OCI-LY7 (cell line): ENCODE measurements around the gene FAM177A1. TPM values are rescaled to one million over a fixed set of nuclear protein-coding genes. Genes with fewer than 3 reads are reported as not detected.
"Not testable (repeated sequence)": the region's sequence is repeated elsewhere in the genome, so short reads cannot be mapped to it uniquely, and the experiment has no call there.

ENCODE experiments used
- BruUV-seq: library from RNA; stranded (reverse); fragments of 400-500 nt; replicated peaks from 2 replicates; lab custom pipeline; 2021; lab: Mats Ljungman, UMichigan
- CTCF ChIA-PET: fragments of 300-600 bp; sonication (Branson Sonifier 250); formaldehyde crosslinking; loops from one replicate; lab custom pipeline; 2022; ENCODE audit warnings: antibody characterized with exemption; ENCODE audit not compliant: unreplicated experiment; lab: Charles Lee
- POLR2A ChIA-PET: fragments of 300-600 bp; sonication (Branson Sonifier 250); formaldehyde crosslinking; loops from one replicate; lab custom pipeline; 2022; ENCODE audit warnings: antibody characterized with exemption; lab: Charles Lee
- DNase-seq: peaks from one replicate; pipeline ENCODE4 v3.0.0-alpha.2; 2015; ENCODE audit warnings: low spot score
- H2AFZ ChIP-seq: fragments of 200-600 bp; sonication (generic), shearing (Covaris generic); 2 replicates; pipeline ENCODE4 v1.6.1; 2014; ENCODE audit warnings: mild to moderate bottlenecking, antibody characterized with exemption, low read length, moderate library complexity
- H3K27ac ChIP-seq: fragments of 200-600 bp; sonication (generic); 2 replicates; pipeline ENCODE4 v1.5.1; 2014; ENCODE audit warnings: mixed run types, low read depth, mild to moderate bottlenecking, moderate library complexity, low read length, inconsistent platforms; ENCODE audit not compliant: poor library complexity, severe bottlenecking
- H3K36me3 ChIP-seq: fragments of 200-600 bp; sonication (generic); 2 replicates; pipeline ENCODE4 v1.6.1; 2014; ENCODE audit warnings: mild to moderate bottlenecking, antibody characterized with exemption, low read length, moderate library complexity, mixed read lengths; ENCODE audit not compliant: insufficient read depth
- H3K4me1 ChIP-seq: fragments of 200-600 bp; sonication (generic); 2 replicates; pipeline ENCODE4 v1.5.1; 2014; ENCODE audit warnings: mild to moderate bottlenecking, low read length; ENCODE audit not compliant: insufficient read depth, poor library complexity, severe bottlenecking
- H3K4me2 ChIP-seq: fragments of 200-600 bp; sonication (generic); 2 replicates; pipeline ENCODE4 v1.6.1; 2014; ENCODE audit warnings: mild to moderate bottlenecking, low read length
- H3K4me3 ChIP-seq: fragments of 200-600 bp; sonication (generic); 2 replicates; pipeline ENCODE4 v1.5.1; 2014; ENCODE audit warnings: mild to moderate bottlenecking, low read depth, low read length; ENCODE audit not compliant: poor library complexity, severe bottlenecking
- H3K79me2 ChIP-seq: fragments of 200-600 bp; sonication (generic); 2 replicates; pipeline ENCODE4 v1.6.1; 2016; ENCODE audit warnings: low read depth, mild to moderate bottlenecking, low read length, moderate library complexity, mixed read lengths; ENCODE audit not compliant: insufficient read depth
- H3K9me2 ChIP-seq: fragments of 200-600 bp; sonication (generic); 2 replicates; pipeline ENCODE4 v1.6.1; 2016; ENCODE audit warnings: mild to moderate bottlenecking, low read length, mixed read lengths; ENCODE audit not compliant: insufficient read depth
- H3K9me3 ChIP-seq: fragments of 200-600 bp; sonication (generic); 2 replicates; pipeline ENCODE4 v1.6.1; 2014; ENCODE audit warnings: mild to moderate bottlenecking, mixed run types, low read length, mixed read lengths
- H4K20me1 ChIP-seq: fragments of 200-600 bp; sonication (generic); 2 replicates; pipeline ENCODE4 v1.6.1; 2014; ENCODE audit warnings: mild to moderate bottlenecking, antibody characterized with exemption, low read length, moderate library complexity, mixed read lengths; ENCODE audit not compliant: insufficient read depth
- EZH2phosphoT487 ChIP-seq: fragments of 200-600 bp; sonication (generic); IDR thresholded peaks from 2 replicates; pipeline ENCODE4 v1.6.1; 2018; ENCODE audit warnings: low read depth, borderline replicate concordance, mild to moderate bottlenecking, mixed run types, antibody characterized with exemption, low read length, moderate library complexity, mixed read lengths
- intact Hi-C: fragments of 100-400 bp; cut with micrococcal nuclease; formaldehyde crosslinking; loops from one replicate; pipeline ENCODE4 v1.10.0; 2022; ENCODE audit not compliant: unreplicated experiment
- total RNA-seq, 2 experiments: library from RNA; depleted of rRNA in 1 of 2; stranded (reverse); fragments of >200 nt in 1 of 2; shearing (Covaris generic) in 1 of 2; gene quantifications; 2 replicates each; pipeline ENCODE4 v1.2.3, GENCODE V29; 2014 to 2022
- TF ChIP-seq, protein P1 (sequence below): fragments of 200-600 bp; sonication (generic); conservative IDR thresholded peaks from 2 replicates; pipeline ENCODE4 v1.5.1; 2014; ENCODE audit warnings: mild to moderate bottlenecking, antibody characterized with exemption, low read length, moderate library complexity, mixed read lengths

Gene FAM177A1
- total RNA-seq, 2 experiments from 2014 or later: 17.3 to 31.8 TPM

DNA sequence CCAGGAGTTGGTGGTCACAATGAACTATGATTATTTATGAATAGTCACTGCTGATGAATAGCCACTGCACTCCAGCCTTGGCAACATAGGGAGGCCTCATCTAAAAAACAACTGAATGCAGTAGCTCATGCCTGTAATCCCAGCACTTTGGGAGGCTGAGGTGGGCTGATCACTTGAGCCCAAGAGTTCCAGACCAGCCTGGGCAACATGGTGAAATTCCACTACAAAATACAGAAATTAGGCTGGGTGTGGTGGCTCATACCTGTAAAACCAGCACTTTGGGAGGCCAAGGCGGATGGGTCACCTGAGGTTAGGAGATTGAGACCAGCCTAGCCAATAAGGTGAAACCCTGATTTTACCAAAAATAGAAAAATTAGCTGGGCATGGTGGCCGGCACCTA, 13.5 kb upstream of the FAM177A1 start:
- Histone ChIP-seq H3K4me2 (no peak overlapping the region), H3K9me2 (no peaks in the 10 kb centered on the region), H3K4me1 (no peaks in the 10 kb centered on the region), H4K20me1 (no peaks in the 10 kb centered on the region), H2AFZ (no peak overlapping the region), H3K79me2 (no peaks in the 10 kb centered on the region), H3K36me3 (peaks cover 68% of the 10 kb centered on the region), H3K27ac (no peak overlapping the region), H3K4me3 (no peak overlapping the region), H3K9me3 (peaks cover 21% of the 10 kb centered on the region)
- CTCF ChIA-PET: no interaction called here
- no TSS peak for BruUV-seq
- DNase-seq: no peak
- POLR2A ChIA-PET: interaction anchor here (0.6 to 0.8 kb wide), 5 partner anchors 11 to 664 kb away, joined by 3 to 6 read pairs (median 3); no protein-coding TSS in a partner anchor
- intact Hi-C loops: no loop called here
- no peak for TF ChIP-seq EZH2phosphoT487
- TF ChIP-seq, protein P1, sequence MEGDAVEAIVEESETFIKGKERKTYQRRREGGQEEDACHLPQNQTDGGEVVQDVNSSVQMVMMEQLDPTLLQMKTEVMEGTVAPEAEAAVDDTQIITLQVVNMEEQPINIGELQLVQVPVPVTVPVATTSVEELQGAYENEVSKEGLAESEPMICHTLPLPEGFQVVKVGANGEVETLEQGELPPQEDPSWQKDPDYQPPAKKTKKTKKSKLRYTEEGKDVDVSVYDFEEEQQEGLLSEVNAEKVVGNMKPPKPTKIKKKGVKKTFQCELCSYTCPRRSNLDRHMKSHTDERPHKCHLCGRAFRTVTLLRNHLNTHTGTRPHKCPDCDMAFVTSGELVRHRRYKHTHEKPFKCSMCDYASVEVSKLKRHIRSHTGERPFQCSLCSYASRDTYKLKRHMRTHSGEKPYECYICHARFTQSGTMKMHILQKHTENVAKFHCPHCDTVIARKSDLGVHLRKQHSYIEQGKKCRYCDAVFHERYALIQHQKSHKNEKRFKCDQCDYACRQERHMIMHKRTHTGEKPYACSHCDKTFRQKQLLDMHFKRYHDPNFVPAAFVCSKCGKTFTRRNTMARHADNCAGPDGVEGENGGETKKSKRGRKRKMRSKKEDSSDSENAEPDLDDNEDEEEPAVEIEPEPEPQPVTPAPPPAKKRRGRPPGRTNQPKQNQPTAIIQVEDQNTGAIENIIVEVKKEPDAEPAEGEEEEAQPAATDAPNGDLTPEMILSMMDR: no peak

DNA sequence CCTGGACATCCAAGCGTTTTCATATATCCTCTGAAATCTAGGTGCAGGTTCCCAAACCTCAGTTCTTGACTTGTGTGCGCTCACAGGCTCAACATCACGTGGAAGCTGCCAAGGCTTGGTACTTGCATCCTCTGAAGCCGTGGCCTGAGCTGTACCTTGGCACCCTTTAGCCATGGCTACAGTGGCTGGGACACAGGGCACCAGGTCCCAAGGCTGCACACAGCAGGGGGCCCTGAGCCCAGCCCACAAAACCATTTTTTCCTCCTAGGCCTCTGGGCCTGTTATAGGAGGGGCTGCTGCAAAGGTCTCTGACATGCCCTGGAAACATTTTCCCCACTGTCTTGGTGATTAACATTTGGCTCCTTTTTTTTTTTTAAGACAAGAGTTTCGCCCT, 11.6 kb upstream of the FAM177A1 start:
- no TSS peak for BruUV-seq
- CTCF ChIA-PET: no interaction called here
- Histone ChIP-seq H3K27ac (no peak overlapping the region), H3K79me2 (no peaks in the 10 kb centered on the region), H3K9me2 (no peaks in the 10 kb centered on the region), H3K36me3 (peaks cover 50% of the 10 kb centered on the region), H3K9me3 (peaks cover 21% of the 10 kb centered on the region), H2AFZ (no peak overlapping the region), H3K4me3 (no peak overlapping the region), H3K4me2 (no peak overlapping the region), H4K20me1 (no peaks in the 10 kb centered on the region), H3K4me1 (no peaks in the 10 kb centered on the region)
- no peak for TF ChIP-seq EZH2phosphoT487
- TF ChIP-seq, protein P1: no peak
- intact Hi-C loops: no loop called here
- POLR2A ChIA-PET: no interaction called here
- peak; percentile 16 for DNase-seq

DNA sequence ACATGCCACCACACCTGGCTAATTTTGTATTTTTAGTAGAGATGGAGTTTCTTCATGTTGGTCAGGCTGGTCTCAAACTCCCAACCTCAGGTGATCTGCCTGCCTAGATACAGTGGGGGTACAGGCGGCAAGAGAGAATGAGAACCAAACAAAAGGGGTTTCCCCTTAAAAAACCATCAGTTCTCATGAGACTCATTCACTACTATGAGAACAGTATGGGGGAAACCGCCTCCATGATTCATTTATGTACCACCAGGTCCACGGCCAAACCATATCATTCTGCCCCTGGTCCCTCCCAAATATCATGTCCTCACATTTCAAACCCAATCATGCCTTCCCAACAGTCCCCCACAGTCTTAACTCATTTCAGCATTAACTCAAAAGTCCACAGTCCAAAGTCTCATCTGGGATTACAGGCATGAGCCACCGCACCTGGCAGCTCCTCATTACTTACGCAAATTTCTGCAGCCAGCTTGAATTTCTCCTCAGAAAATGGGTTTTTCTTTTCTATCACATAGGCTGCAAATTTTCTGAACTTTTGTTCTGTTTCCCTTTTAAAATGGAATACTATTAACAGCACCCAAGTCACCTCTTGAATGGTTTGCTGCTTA, 11.0 kb upstream of the FAM177A1 start:
- H2AFZ ChIP-seq, intact Hi-C loops, H3K4me2 ChIP-seq, DNase-seq, CTCF ChIA-PET, H3K79me2 ChIP-seq, H3K9me2 ChIP-seq, POLR2A ChIA-PET, H3K4me1 ChIP-seq, BruUV-seq, H4K20me1 ChIP-seq, H3K4me3 ChIP-seq, H3K27ac ChIP-seq: not testable (repeated sequence)
- peaks cover 45% of the 10 kb centered on the region for H3K36me3 ChIP-seq
- peaks cover 21% of the 10 kb centered on the region for H3K9me3 ChIP-seq

DNA sequence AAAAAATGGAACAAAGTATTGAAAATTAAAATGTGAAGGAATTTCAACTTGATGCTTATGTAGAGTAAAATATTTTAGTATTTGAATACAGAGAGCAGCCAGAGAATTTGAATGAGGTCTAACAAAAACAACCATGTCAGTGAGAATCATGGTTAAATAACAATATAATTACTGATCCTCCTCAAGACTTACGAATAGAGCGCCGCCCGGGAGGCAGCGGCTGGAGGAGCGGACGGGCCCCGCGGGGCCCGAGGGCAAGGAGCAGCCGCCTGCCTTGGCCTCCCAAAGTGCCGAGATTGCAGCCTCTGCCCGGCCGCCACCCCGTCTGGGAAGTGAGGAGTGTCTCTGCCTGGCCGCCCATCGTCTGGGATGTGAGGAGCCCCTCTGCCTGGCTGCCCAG, 7.8 kb upstream of the FAM177A1 start:
- H3K27ac ChIP-seq, CTCF ChIA-PET, H3K79me2 ChIP-seq, H3K4me1 ChIP-seq, H3K4me3 ChIP-seq, DNase-seq, H4K20me1 ChIP-seq, H2AFZ ChIP-seq, POLR2A ChIA-PET, intact Hi-C loops, H3K9me2 ChIP-seq, H3K4me2 ChIP-seq, BruUV-seq: not testable (repeated sequence)
- H3K9me3 ChIP-seq: peaks cover 17% of the 10 kb centered on the region
- peaks cover 13% of the 10 kb centered on the region for H3K36me3 ChIP-seq
